Activated CD4-positive, alpha-beta T cell treated with anti-CD3 and anti-CD28 coated beads, Interleukin-2, amount 50 U/mL, for 24 hours (primary cell): ENCODE results near the gene SNX9.
"Not testable (repeated sequence)": the region's sequence is repeated elsewhere in the genome, so short reads cannot be mapped to it uniquely, and the experiment has no call there.

ENCODE experiments used
- DNase-seq, 2 donors: peaks; one replicate each; pipeline ENCODE4 v3.0.0-alpha.2; 2020; ENCODE audit warnings: low read depth in 1 of 2, low spot score in 1 of 2

Gene SNX9

DNA sequence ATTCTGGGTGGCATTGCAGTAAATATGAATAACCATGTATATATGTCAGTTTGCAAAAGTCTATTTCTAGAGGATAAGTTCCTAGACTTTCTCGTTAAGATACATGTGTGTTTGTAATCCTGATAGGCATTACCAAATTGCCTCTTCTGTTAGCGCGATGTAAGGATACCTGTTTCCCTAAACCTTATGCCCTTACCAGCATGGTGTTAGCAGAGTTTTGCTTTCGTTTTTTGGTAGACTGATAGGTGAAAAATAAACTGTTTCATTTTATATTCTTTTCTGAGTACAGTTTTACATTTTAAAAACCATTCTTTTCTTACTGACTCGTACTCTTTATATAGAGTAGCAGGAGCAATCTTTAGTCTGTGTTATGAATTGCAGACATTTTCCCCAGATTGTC, 32.3 kb downstream of the SNX9 start:
- DNase-seq = no peak

DNA sequence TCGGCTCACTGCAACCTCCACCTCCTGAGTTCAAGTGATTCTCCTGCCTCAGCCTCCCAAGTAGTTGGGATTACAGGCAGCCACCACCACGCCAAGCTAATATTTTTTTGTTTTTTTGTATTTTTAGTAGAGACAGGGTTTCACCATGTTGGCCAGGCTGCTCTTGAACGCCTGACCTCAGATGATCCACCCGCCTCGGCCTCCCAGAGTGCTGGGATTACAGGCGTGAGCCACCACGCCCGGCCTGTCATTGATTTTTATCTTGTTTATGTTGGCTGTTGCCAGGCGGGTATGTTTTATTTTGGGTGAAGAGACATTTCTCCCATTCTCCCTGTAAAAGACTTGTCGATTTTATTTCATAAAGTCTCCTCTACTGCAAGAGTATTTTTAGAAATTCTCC, 32.8 kb downstream of the SNX9 start:
- not testable (repeated sequence) for DNase-seq

- DNase-seq = not testable (repeated sequence)
These were observed 35.6 kb downstream of the SNX9 start for GRCh38 chr6:157858664-157859063.

- DNase-seq = no peak
These were observed 36.9 kb downstream of the SNX9 start for GRCh38 chr6:157859775-157860504.

- DNase-seq = peak in 1 of 2 donors; percentile 33
These were observed 37.5 kb downstream of the SNX9 start for GRCh38 chr6:157860505-157860991.

DNA sequence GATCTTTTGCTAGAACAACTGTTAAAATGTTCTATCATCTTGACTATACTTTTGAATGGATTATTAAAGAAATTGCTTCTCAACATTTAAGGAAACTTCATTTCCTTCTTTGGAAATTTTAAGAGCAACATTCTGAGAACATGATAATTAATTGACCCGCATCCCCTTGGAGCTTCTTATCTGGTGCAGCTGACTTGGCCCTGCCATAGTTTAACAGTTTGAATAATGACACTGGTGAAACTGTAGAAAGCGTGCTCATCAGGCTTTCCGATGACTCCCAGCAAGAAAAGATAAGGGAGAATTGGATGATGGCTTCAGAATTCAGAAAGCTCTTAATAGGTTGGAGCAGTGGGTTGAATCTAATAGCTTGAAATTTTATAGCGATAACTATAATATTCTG, 38.1 kb downstream of the SNX9 start:
- no peak for DNase-seq

DNA sequence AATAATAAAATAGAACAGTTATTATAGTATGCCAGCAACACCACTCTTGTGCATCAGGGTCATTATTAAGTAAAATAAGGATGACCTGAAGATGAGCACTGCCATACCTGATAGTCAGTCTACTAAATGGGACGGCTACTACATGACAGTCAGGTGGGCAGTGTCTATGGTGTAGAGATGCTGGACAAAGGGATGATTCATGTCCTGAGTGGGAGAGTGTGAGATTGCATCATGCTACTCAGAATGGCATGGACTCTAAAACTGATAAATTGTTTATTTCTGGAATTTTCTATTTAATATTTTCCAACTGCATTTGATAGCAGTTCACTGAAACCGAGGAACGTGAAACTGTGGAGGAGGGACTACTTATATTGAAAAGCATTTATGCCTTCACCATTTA, 38.8 kb downstream of the SNX9 start:
- no peak for DNase-seq

DNA sequence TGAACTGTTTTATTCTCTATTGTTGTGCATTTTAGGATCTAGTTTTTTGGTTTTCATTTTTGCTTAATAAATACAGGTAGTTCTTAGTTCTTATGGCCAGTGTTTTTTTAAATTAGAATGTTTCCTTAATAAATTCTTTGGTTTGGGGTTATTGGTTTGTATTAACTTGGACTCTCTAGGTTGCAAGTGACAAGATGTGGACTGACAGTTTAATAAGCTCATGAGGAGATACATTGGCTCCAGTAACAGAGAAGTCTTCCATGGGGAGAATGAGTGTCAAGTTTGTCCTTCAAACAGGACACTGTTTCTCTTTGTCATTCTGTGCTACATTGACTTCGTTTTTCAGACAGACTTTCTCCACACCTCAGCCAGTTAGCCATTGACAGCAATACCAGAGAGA, 39.7 kb downstream of the SNX9 start:
- DNase-seq = no peak

DNA sequence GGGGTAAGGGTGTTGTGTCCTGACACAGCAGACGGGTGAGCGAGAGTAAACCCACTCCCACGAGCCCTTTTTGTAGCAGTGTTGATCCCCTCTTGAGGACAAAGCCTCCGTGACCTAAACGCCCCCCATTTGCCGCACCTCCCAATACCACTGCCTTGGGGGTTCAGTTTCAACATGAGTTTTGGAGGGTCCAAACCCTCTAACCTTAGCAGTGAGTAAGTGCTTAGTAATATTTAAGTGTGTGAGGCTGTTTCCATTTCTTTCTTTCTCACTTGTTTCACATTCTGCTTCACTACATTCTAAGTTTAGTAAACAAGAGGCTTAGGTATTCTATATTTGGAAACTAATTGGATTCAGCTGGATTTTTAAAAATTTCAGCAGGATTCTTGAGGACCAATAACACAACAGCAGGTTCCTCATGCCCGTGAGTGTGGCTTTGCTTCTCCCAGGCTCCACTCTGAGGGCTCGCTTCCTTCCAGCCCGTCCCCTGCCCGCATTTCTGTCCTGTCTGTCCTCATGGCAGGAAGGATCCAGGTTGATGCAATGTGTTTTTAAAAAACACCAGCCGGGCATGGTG, 41.2 kb downstream of the SNX9 start:
- DNase-seq = no peak

GRCh38 chr6:157865249-157865648, 42.2 kb downstream of the SNX9 start:
- DNase-seq = no peak

DNA sequence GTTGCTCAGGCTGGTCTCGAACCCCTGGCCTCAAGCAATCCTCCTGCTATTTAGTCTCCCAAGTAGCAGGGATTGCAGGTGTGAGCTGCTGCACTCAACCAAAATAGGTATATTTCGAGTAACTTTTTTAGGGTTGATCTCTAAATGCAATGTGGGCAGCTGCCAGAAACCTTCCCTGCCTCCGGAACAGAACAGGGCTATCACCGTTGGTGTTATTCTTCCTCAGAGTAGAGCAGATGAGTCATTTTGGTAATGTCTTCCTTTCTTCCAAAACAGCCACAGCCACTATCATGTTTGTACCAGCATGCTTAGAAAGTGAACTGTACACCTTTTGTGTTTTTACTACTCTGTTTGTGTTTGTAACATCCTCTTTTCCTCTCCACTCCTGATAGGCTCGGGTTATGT, 44.1 kb downstream of the SNX9 start:
- DNase-seq = no peak

DNA sequence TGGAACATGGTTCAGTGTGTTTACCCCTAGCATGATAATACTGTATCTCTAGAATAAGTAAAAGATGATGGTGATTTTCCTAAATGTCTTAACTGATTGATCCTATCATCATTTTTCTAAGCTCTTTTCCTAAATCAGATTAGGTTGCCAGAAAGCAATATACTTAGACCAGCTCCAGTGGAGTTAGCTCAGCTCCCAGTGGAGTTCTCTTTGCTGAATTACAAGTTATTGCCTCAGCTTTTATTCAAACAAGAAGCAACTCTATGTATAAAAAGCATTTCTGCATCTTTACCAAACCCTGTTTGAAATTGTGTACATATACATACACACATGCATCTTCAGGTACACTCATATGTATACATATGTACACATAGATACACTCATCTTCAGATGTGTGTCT, 44.9 kb downstream of the SNX9 start:
- DNase-seq = no peak

DNA sequence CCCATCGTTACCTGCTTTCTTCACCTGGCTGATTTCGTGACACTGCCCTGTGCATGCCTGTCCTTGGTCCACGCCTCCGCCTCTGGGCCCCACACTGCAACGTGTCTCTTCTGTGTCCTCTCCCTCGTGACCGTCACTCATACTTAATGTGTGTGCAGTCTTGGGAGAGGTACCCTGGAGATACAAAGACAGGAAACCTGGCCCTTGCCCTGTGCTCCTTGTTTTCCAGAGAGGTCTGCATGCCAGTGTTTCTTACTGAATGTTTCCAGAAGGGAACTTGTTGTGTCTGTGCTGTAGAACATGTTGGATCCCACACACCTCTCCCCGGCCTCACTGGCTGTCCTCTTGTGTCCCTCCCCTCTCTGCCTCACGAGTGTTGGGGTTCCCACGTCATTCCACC, 45.8 kb downstream of the SNX9 start:
- DNase-seq = no peak

DNA sequence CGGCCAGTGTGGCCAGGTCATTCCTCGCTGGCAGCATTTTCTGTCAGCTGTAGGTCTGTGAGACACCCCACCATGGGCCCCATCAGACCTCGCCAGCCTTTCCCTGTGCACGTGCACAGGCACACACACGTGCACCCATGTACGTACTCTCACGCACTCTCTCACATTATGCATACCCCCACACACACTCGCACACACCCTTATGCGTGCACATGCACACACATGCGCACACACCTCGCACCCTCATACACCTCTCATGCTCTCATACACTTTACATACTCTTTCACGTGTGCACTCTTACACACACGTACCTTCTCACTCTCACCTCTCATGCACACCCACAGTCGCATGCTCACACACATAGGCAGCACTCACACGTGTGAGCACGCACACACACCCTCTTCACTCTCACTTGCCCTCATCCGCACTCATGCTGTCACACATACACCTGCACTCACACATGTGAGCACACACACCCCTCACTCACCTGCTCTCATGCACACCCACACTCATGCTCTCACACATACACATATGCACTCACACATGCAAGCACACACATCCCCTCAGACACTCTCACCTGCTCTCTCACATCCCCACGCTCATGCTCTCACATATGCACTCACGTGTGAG, 46.7 kb downstream of the SNX9 start:
- no peak for DNase-seq

DNA sequence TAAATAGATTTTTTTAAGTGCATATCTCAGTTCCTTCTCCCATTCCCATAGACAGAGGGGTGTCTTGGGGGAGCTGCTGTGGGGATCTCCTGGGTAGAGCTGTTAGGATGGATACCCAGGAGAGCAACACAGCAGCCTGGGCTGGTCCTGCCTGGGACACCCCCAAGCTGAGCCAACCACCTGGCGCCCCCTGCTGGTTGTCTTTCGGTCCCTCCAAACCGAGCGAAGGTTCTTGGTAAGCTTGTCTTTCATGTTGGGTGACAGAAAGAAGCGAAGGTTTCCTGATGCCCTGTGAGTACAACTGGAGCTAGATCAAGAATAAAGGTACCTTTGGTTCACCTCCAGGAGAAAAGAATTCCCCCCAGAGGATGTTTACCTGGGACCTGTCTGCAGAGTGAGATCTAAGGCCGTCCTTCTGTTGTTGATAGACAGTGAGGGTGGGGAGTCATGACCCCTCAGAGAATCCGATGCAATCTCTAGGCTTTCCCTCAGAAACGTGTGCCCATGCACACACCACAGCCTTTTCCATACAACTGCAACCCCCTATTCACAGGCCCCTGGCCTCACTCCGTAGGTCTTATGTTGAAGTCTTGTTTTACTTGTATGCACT, 50.8 kb downstream of the SNX9 start:
- peak; percentile 76 to 85 for DNase-seq

GRCh38 chr6:157877149-157877548, 54.1 kb downstream of the SNX9 start:
- DNase-seq = no peak

DNA sequence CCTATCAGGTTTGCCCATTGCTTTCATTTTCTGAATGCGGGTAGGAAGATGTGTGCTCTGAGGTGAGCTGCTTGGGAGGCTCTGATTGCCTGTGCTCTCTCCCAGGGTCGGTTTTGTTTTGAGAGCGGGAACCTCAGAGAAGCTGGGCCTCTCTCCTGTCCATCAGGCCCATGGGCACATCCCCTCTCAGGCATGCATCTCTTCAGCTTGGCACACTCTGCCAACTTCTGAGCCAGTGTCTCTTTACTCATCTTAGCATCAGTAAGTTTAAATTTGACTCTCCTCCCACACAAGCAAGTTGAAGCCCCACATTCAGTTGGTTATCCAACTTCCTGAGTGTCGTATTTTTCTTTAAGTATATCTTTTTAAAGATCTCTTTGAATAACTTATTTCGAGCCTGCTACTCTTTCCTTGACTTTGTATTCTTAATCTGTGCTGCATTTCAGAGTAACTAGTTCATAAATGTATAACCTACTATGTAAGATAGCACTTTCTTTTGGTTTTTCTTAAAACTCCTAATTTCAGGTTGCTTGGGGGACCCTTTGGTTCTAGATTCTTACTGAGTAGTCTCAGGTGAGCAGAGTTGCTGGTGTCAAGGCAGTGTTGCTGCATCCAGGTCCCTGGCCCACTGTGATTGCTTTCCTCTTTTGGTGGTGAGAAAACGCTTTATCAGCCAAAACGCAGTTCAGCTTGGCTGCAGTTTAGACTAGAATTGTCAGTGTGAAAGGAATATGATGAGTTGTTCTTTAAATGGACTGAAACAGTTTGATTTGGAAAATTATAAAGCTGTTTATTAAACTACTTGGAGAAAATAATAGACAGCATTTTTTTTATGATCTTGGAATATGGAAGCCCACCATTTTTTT, 54.8 kb downstream of the SNX9 start:
- DNase-seq = no peak

- no peak for DNase-seq
These were observed 56.2 kb downstream of the SNX9 start for GRCh38 chr6:157879034-157879872.

GRCh38 chr6:157879873-157880254, 56.8 kb downstream of the SNX9 start:
- no peak for DNase-seq

- DNase-seq = no peak
These were observed 57.5 kb downstream of the SNX9 start for GRCh38 chr6:157880534-157880933.
